Stimulated activated CD8-positive, alpha-beta memory T cell treated with anti-CD3 and anti-CD28 coated beads, Interleukin-4, amount 100 ng/mL, for 48 hours (primary cell): ENCODE measurements around the gene SFT2D1.

Source experiments
- DNase-seq: peaks from one replicate; pipeline ENCODE4 v3.0.0-alpha.2; 2020

The SFT2D1 gene

GRCh38 chr6:166331503-166332415 is 10.6 kb downstream of the SFT2D1 start:
- DNase-seq, result no peak

GRCh38 chr6:166330612-166331011 is 11.7 kb downstream of the SFT2D1 start:
- no peak for DNase-seq

DNA sequence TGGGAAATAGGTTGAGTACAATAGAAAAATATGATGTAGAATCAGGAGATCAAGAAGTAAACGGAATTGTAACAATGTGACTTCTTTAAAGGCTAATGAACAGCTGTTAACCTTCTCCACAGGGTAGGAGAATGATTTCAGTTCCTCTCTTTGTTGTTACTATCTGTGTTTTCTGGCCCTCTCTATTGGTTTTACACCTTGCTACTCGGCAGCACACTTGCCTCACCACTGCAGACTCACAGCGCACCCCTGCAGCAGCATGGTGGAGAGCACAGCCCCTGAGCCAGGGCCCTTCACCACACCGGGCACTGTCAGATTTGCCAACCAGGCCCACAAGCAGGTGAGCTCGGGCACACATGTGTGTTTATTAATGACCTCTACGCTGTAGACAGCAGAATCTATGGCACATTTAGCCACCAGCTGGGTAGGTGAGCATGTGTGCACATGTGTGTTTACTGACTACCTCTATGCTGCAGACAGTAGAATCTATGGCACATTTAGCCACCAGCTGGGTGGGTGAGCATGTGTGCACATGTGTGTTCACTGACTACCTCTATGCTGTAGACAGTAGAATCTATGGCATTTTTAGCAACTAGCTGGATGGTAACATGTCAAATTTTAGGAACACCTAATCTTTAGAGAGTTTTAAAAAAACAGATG is 16.8 kb downstream of the SFT2D1 start:
- no peak for DNase-seq

DNA sequence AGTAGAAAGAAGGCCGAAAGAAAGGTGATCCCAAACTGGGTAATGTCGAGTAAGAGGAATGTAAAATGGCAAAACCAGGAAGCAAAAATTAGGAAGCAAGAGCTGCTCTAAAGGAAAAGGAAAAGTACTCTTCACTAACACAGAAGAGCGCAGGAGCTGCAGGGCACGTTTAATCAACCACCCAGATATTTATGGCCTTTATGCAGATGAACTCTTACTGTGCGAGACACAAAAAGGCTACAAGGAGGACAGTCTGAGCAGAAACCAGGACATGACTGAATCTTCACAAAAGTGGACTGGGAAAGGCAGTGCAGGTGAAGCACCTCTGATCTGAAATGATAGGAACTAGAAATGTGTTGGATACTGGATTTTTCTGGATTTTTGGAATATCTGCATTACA is 18.9 kb downstream of the SFT2D1 start:
- DNase-seq, result no peak

DNA sequence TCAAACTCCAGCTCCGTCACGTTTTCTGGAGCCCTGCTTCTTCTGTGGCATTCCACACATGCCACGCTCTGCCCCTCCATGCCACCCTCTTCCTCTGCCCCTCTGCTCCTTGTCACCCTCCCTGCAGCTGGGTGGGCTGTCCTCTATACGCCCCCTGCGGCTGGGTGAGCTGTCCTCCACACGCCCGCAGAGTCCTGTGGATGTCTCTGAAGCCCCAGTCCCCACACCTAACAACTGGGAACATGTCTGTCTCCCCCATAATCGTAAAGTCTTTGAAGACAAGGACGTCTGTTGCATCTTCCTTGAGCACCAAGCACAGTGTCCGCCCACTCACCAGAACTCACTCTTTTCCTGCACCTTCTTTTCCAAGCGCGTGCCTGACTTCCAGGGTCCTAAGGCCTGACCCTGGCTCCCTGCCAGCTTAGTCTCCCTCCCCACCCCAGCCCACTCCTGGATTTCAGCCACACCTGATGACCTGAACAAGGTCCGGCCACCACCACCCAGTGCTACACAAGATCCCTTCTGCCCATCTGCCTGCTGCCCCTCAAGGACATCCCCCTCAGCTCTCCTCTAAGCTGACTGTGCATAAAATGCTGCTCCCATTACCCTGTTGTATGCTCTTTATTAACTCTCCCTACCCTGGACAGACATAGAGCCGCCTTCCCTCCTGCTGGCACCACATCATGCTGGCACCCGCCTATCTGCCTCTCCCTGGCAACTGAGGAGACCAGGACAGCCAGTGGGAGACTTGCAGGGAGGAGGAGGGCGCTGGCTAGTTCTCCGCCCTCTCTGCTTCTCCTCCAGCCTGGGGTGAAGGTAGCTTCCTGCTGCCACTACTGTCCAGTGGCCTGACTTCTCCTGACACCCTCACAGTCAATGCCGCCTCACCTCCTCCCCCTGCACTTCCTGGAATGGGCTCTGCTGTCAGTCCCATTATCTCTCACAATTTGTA is 23.4 kb downstream of the SFT2D1 start:
- DNase-seq, result peak; percentile 18

- no peak for DNase-seq
These were observed 24.1 kb downstream of the SFT2D1 start for GRCh38 chr6:166318227-166318626.

- peak; percentile 16 for DNase-seq
These were observed 24.8 kb downstream of the SFT2D1 start for GRCh38 chr6:166317261-166318212.

GRCh38 chr6:166315436-166315835 is 26.9 kb downstream of the SFT2D1 start:
- no peak for DNase-seq

DNA sequence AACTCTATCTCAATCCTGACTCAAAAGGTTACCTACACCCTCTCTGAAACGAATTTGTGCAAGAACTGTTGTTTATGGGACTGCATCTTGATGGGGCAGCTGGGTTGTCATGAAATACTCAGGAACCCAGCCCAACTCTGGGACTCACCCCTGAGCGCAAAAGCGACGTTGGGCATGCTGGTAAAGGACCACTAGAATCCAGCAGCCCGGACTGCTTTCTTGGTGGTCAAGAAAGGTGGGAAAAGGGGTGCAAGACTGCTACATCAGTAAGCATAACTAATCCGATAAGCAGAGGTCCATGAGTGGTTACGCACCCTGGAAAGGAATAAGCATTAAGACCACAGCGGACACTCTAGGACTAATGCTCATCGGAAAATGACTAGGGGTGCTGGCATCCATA is 27.9 kb downstream of the SFT2D1 start:
- DNase-seq, result peak; percentile 10

- peak; percentile 49 for DNase-seq
These were observed 28.9 kb downstream of the SFT2D1 start for GRCh38 chr6:166313255-166314070.

- DNase-seq, result no peak
These were observed 29.5 kb downstream of the SFT2D1 start for GRCh38 chr6:166312832-166313231.

- DNase-seq, result peak; percentile 2
These were observed 31.7 kb downstream of the SFT2D1 start for GRCh38 chr6:166310634-166311033.

- no peak for DNase-seq
These were observed 32.4 kb downstream of the SFT2D1 start for GRCh38 chr6:166309977-166310376.

DNA sequence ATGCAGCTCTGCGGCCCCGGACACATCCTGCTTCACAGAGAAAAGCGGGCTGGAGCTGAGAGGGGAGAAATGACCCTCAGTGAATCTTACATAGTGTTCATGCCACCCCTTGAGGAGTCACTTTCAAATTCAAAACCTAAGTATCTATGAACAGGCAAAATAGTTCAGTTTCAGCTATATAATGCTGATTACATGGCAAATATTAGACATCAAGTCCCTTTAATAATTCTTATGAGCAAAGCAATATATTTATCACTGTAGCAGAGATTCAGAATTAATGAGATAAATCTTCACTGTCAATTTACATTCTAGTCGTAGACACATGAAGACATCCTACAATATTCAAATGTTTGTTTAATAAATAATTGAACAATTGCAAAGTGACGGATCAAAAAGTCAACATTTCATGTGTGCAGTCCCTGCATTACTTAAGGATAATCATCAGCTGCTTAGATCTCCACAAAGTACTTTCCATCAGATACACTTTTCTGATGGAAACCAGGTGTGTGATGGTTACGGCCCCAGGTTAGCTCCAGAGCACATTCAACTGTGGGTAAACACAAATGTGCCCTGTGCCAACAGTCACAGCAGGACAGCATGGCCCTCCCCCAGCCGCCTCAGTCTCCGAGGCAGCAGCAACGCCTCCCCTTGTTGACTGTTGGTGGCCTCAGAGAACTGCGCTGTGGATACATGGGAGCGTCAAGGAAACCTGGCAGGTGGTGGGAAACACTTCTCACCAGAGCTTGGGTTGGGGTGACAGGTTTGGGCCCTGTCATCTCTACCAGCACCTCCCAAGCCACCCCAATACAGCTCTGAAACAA is 33.4 kb downstream of the SFT2D1 start:
- DNase-seq, result peak; percentile 20

GRCh38 chr6:166308033-166308768 is 34.1 kb downstream of the SFT2D1 start, which contains the start of gene PRR18:
Gene PRR18, minus strand, starts transcription at chr6:166308392. Its CDS starts 250 bp downstream, at chr6:166308142.
- DNase-seq, result peak; percentile 31

DNA sequence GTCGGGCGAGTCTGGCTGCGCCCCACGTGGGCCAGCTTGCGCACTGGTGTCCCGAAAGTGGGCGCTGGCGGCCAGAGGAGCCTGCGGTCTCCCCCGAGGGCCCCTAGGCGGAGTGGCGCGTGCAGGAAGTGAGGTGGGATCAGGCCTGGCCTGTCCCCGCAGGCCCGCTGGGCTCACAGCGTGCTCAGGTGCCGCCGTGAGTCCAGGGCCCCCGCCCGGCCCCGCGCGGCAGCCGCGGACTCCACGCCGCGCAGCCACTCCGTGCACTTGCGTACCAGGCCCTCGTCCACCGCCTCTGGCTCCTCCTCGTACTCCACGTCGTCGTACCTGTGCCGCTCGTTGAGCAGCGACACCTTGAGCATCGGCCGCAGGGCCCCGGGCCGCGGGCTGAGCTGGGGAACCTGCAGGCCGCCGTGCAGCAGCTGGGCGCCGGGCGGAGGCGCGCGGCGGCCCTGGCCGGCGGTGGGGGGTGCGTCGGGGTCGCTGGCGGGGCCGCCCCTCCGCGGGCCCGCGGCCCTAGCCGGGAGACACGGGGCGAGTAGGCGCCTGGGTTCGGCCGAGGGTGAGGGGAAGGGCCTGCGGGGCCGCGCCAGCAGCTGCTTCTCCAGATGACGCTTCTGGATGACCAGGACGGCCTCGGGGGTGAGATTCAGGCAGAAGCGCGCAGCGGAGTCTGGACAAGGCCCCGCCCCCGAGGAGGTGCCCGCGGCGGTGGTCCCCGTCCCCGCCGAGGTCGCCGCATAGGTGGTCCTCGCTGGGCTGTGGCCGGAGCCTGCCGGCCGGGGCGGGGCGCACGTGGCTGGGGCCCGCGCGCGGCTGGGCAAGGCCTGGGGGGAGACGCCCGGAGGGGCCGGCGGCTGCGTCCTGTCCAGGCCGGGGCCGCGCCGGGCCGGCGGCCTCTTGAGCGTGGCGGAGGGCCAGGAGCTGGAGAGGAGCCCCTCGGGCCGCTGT is 35.0 kb downstream of the SFT2D1 start:
- DNase-seq, result peak; percentile 27

DNA sequence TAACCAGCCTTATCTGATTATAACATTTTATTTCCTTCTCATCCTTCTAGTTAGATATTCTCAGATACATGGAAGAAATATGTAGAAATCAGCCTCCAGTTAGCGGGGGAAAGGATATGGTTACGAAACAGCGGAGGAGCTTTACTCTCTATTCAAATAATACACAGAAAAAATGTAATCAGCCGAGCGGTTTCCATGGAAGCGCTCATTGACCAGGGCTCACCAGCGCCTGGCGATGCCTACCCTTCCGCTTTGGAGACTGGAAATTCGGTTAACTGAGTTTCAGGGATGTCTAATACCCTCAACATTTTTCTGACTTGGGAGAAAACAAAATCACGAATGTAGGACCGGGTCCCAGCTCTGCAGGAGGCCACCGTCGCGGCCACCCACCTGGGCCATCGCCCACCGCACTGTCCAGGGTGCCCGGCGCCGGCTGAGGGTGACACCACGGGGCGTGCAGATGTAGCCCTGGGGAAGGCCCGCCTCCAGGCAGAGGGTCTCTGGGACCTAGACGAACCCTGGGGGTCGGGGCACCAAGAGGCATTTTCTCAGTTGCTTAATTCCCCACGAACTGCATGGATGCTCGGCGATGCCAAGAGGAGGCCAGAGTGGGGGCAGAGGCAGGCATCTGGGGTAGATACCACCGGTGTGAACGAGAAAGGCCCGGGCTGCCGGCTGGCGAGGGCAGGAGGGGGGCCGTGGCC is 35.8 kb downstream of the SFT2D1 start:
- DNase-seq, result peak; percentile 6
